HG03565 (cell line): ENCODE measurements around the gene COMMD3.

Experiments
- ATAC-seq: cut with Tn5 transposase; IDR thresholded peaks from one replicate; pipeline ENCODE4 v1.9.1; 2021; ENCODE audit warnings: mild to moderate bottlenecking, moderate library complexity; ENCODE audit not compliant: unreplicated experiment

COMMD3 gene

GRCh38 chr10:22365644-22366434 lies 49.7 kb downstream of the COMMD3 start:
- no peak for ATAC-seq

- ATAC-seq, result no peak
These were observed 50.2 kb downstream of the COMMD3 start for GRCh38 chr10:22366435-22366703.

DNA sequence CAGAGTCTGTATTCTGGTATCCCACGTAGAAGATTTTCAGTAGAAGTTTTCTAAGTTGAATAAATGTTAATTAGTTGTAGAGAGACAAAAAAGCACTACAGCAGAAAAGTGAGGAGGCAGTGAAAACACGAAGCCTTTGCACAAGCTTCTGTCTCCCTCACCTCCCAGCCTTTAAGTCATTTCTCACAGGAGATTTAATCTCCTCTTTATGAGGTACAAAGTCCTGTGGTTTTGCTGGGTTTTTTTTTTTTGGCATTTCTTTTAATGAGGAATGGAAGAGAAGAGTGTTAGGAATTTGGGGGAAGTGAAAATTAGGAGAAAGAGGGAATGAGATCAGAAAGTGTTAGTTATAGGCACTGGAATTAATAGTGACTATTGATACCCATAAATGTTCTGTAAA lies 50.6 kb downstream of the COMMD3 start:
- no peak for ATAC-seq

- no peak for ATAC-seq
These were observed 51.3 kb downstream of the COMMD3 start for GRCh38 chr10:22367471-22367870.

DNA sequence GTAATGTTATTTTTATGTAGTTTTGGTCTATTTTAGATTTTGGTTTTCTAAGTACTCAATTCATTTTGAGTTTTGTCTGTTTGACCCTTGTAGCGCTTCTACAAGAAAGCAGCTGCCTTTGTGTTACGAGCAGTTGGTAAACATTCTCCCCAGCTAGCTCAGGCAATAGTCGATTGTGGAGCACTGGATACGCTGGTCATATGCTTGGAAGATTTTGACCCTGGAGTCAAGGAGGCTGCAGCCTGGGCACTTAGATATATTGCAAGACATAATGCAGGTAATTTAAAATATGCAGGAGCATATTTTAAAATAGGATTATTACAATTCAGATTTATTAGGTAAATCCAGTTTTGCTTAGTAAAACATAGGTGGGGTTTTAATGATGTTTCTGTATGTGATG lies 52.2 kb downstream of the COMMD3 start:
- no peak for ATAC-seq

- no peak for ATAC-seq
These were observed 52.8 kb downstream of the COMMD3 start for GRCh38 chr10:22368981-22369380.

DNA sequence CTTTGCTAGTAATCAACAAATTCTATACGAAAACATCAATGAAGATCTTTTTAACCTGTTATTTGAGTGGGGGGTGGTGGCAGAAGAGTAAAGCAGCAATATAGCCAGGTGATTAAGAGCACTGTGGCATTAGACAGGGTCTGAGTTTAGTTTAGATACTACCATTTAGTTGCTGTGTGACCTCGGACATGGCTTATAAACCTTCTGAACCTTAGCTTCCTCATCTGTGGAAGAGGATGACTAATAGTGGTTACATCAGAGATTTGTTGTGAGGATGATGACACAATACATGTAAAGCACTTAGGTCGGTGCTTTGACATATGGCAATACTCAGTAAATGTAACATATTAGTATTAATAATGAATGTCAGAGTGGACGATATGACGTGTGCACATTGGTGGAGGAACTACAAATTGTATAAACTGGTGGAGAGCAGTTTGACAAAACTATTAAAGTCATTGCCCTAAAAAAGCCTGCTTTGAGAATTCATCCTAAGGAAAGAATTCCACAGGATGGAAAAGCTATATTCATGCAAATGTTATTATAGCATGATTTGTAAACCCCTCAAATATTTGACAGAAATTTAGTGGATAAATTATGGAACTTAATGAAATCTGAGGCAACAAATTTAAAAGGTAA lies 53.4 kb downstream of the COMMD3 start:
- peak; percentile 61 for ATAC-seq
